K562 (cell line): ENCODE measurements around the gene KAZN. TPM values are rescaled to one million over a fixed set of nuclear protein-coding genes. Genes with fewer than 3 reads are reported as not detected.

Experiments used
- ATAC-seq: fragments of 200-7000 bp; cut with Tn5 transposase; 3 replicates; pipeline ENCODE4 v1.9.1; 2020; ENCODE audit warnings: moderate library complexity
- BruUV-seq: library from RNA; stranded (reverse); fragments of 400-500 nt; replicated peaks from 2 replicates; lab custom pipeline; 2021; lab: Mats Ljungman, UMichigan
- CTCF ChIA-PET: fragments of 300-600 bp; formaldehyde crosslinking; extraction: SDS; loops from one replicate; lab custom pipeline; 2021; ENCODE audit warnings: low intra/inter-chr PET ratio; lab: Yijun Ruan, JAX
- POLR2A ChIA-PET: fragments of 300-600, 350-650 bp; sonication (Branson Sonifier 250); formaldehyde crosslinking; extraction: SDS; loops from one replicate; lab custom pipeline; 2021; ENCODE audit warnings: antibody characterized with exemption, inconsistent platforms; lab: Yijun Ruan, JAX
- DNase-seq, 4 experiments: peaks; one replicate each; pipeline versions ENCODE4 v3.0.0 to v3.0.0-alpha.2; 2011 to 2018; ENCODE audit warnings: low spot score in 3 of 4, mixed read lengths in 3 of 4; ENCODE audit errors: extremely low read depth in 1 of 4
- FAIRE-seq: peaks from 2 replicates; lab custom pipeline; 2011; peaks lifted over from hg19 to GRCh38; lab: Jason Lieb, UNC
- H2AFZ ChIP-seq: 2 replicates; pipeline ENCODE4 v1.6.0; 2011; ENCODE audit warnings: low read depth, low read length, control low read depth, inconsistent platforms
- H3K27ac ChIP-seq: fragments of 200-600 bp; 3 replicates; pipeline ENCODE4 v1.8.0; 2011; ENCODE audit warnings: low read depth, mild to moderate bottlenecking, control low read depth, inconsistent platforms, low read length, moderate library complexity, mixed read lengths; ENCODE audit errors: extremely low read depth
- H3K27me3 ChIP-seq, 2 experiments: fragments of 300-600 bp in 1 of 2; 2 replicates in 1 of 2; 3 replicates in 1 of 2; pipeline versions ENCODE4 v1.6.0 to v1.8.0; 2011; ENCODE audit warnings: inconsistent platforms in 2 of 2, low read length in 2 of 2, mild to moderate bottlenecking in 1 of 2, mixed read lengths in 1 of 2, moderate library complexity in 1 of 2; ENCODE audit not compliant: control insufficient read depth in 2 of 2, insufficient read depth in 2 of 2
- H3K36me3 ChIP-seq: fragments of 300-600 bp; 3 replicates; pipeline ENCODE4 v1.8.0; 2011; ENCODE audit warnings: mild to moderate bottlenecking, low read length, inconsistent platforms; ENCODE audit not compliant: control insufficient read depth, insufficient read depth
- H3K4me1 ChIP-seq, 2 experiments: fragments of 200-600 bp in 1 of 2; replicated peaks in 1 of 2; 2 replicates in 1 of 2; 3 replicates in 1 of 2; pipeline versions ENCODE4 v1.5.1 to v1.8.0; 2011; ENCODE audit warnings: inconsistent platforms in 2 of 2, low read length in 2 of 2, mild to moderate bottlenecking in 1 of 2, mixed read lengths in 1 of 2, moderate library complexity in 1 of 2; ENCODE audit not compliant: control insufficient read depth in 2 of 2, insufficient read depth in 2 of 2
- H3K4me2 ChIP-seq: 2 replicates; pipeline ENCODE4 v1.6.1; 2011; ENCODE audit warnings: low read length, control low read depth, inconsistent platforms, mixed read lengths; ENCODE audit not compliant: insufficient read depth
- H3K4me3 ChIP-seq: fragments of 200-600 bp; sonication (generic), shearing (Covaris generic); 2 replicates; pipeline ENCODE4 v1.5.1; 2016; ENCODE audit warnings: control low read depth, inconsistent platforms
- H3K79me2 ChIP-seq: fragments of 200-600 bp; 3 replicates; pipeline ENCODE4 v1.8.0; 2011; ENCODE audit warnings: low read length, inconsistent platforms; ENCODE audit not compliant: control insufficient read depth, insufficient read depth
- H3K9ac ChIP-seq, 2 experiments: 2 replicates each; pipeline versions ENCODE4 v1.6.0 to v1.6.1; 2011; ENCODE audit warnings: low read depth in 2 of 2, low read length in 2 of 2, control low read depth in 1 of 2, inconsistent platforms in 1 of 2, mild to moderate bottlenecking in 1 of 2, mixed read lengths in 1 of 2; ENCODE audit not compliant: insufficient read depth in 1 of 2
- H3K9me1 ChIP-seq: one replicate; pipeline ENCODE4 v1.6.0; 2011; ENCODE audit warnings: inconsistent platforms, mild to moderate bottlenecking, low read length, moderate library complexity; ENCODE audit not compliant: control insufficient read depth, insufficient read depth
- H3K9me3 ChIP-seq: replicated peaks from 2 replicates; pipeline ENCODE4 v1.5.1; 2011; ENCODE audit warnings: low read depth, low read length, inconsistent platforms; ENCODE audit not compliant: control insufficient read depth, insufficient read depth
- H4K20me1 ChIP-seq: replicated peaks from 2 replicates; pipeline ENCODE4 v1.6.1; 2011; ENCODE audit warnings: low read length, inconsistent platforms, mixed read lengths; ENCODE audit not compliant: control insufficient read depth, insufficient read depth
- C11orf30 ChIP-seq: fragments of 450-650 bp; IDR thresholded peaks from 2 replicates; pipeline ENCODE4 v1.6.1; 2016; ENCODE audit warnings: low read depth, mild to moderate bottlenecking
- CHCHD3 ChIP-seq: fragments of 250-450 bp; sonication (Bioruptor Pico); IDR thresholded peaks from 2 replicates; pipeline ENCODE4 v2.1.2; 2022; ENCODE audit warnings: mild to moderate bottlenecking
- HBP1 ChIP-seq: fragments of 450-650 bp; formaldehyde crosslinking; IDR thresholded peaks from 2 replicates; pipeline ENCODE4 v1.4.0; 2022; ENCODE audit warnings: missing genetic modification characterization
- HNRNPL ChIP-seq: fragments of 200-400 bp; formaldehyde crosslinking; IDR thresholded peaks from 2 replicates; pipeline ENCODE4 v1.6.1; 2017; ENCODE audit warnings: low read depth, mild to moderate bottlenecking, low read length
- KDM2B ChIP-seq: fragments of 250-450 bp; sonication (Bioruptor Pico); IDR thresholded peaks from 2 replicates; pipeline ENCODE4 v1.8.0; 2021; ENCODE audit warnings: mild to moderate bottlenecking, moderate library complexity
- NCOA4 ChIP-seq: fragments of 450-650 bp; IDR thresholded peaks from 2 replicates; pipeline ENCODE4 v1.6.1; 2018; ENCODE audit warnings: mild to moderate bottlenecking; ENCODE audit not compliant: partially characterized antibody
- NFIC ChIP-seq: fragments of 450-650 bp; IDR thresholded peaks from 2 replicates; pipeline ENCODE4 v1.6.1; 2017; ENCODE audit warnings: mild to moderate bottlenecking, inconsistent platforms
- NFIX ChIP-seq: fragments of 250-450 bp; sonication (Bioruptor Pico); IDR thresholded peaks from 2 replicates; pipeline ENCODE4 v1.4.0; 2020; ENCODE audit warnings: low read depth, mild to moderate bottlenecking, moderate library complexity
- RBM34 ChIP-seq: fragments of 200-400 bp; formaldehyde crosslinking; IDR thresholded peaks from 2 replicates; pipeline ENCODE4 v1.6.1; 2018; ENCODE audit warnings: low read length, borderline replicate concordance; ENCODE audit not compliant: insufficient read depth
- SAP30 ChIP-seq: fragments of 200-600 bp; sonication (generic); IDR thresholded peaks from 2 replicates; pipeline ENCODE4 v1.6.1; 2012; ENCODE audit warnings: borderline replicate concordance, low read depth, mild to moderate bottlenecking, moderate library complexity, low read length, control low read depth, inconsistent platforms; ENCODE audit not compliant: insufficient read depth, poor library complexity, severe bottlenecking
- SMC3 ChIP-seq: conservative IDR thresholded peaks from 2 replicates; pipeline ENCODE4 v1.6.1; 2011; ENCODE audit warnings: low read depth, low read length, improper control_type of control experiment; ENCODE audit not compliant: insufficient read depth
- SRF ChIP-seq, 2 experiments: fragments of 250-450, 450-650 bp in 1 of 2; sonication (Bioruptor Pico) in 1 of 2; sonication (generic) in 1 of 2; formaldehyde crosslinking; IDR thresholded peaks; 2 replicates each; pipeline versions ENCODE4 v1.5.0 to v1.5.1; 2020 to 2022; ENCODE audit warnings: mild to moderate bottlenecking in 1 of 2, missing genetic modification reagents in 1 of 2
- ZFP30 ChIP-seq: fragments of 250-450 bp; sonication (Bioruptor Pico); IDR thresholded peaks from 2 replicates; pipeline ENCODE4 v1.8.0; 2022; ENCODE audit warnings: moderate library complexity, mild to moderate bottlenecking, inconsistent platforms, borderline replicate concordance
- WGBS: fragments of 100-300 bp; shearing (Covaris generic); methylation state at CpG from one replicate; pipeline ENCODE4 v1.1.6; 2016; ENCODE audit warnings: low coverage, mixed read lengths; ENCODE audit not compliant: insufficient coverage; ENCODE audit errors: missing lambda C conversion rate; 5-methylcytosine and 5-hydroxymethylcytosine counted together
- in situ Hi-C: fragments of 300-500 bp; cut with MboI; formaldehyde crosslinking; loops from 4 replicates; pipeline ENCODE4 v1.15.0; 2018; ENCODE audit warnings: inconsistent platforms, mixed read lengths
- intact Hi-C: fragments of 100-400 bp; cut with micrococcal nuclease; formaldehyde crosslinking; loops from 2 replicates; pipeline ENCODE4 v1.14.2; 2022
- polyA plus RNA-seq, 8 experiments: library from polyadenylated mRNA; depleted of rRNA in 4 of 8; stranded (reverse) in 5 of 8; unstranded in 3 of 8; fragments of >200 nt; fragmentation: Nextera tagmentation in 2 of 8; fragmentation: Illumina TruSeq in 1 of 8; extraction: Ambion mirVana in 2 of 8; extraction: Trizol in 1 of 8; gene quantifications; 2 replicates each; pipeline versions ENCODE4 v1.2.1 to v1.2.3, GENCODE V29; 2011 to 2014; ENCODE audit warnings: inconsistent platforms in 1 of 8, missing spikeins in 1 of 8
- total RNA-seq, 7 experiments: library from RNA; depleted of rRNA in 6 of 7; stranded (reverse); fragments of >200 nt in 6 of 7; fragmentation: Illumina TruSeq in 2 of 7; extraction: Trizol in 2 of 7; gene quantifications; 2 replicates each; pipeline versions ENCODE4 v1.2.1 to v1.2.3, GENCODE V29; 2011 to 2021; ENCODE audit warnings: low replicate concordance in 1 of 7

KAZN gene
- total and polyA plus RNA-seq, 9 of the 15 experiments (the other 6 are each of a cell fraction or from before 2014, with no cell fraction given), result 2.1 to 21.6 (median 5.4) TPM

GRCh38 chr1:15004396-15004795, 405.9 kb downstream of the KAZN start:
- no TSS peak for BruUV-seq
- intact Hi-C loops (no loop called here), in situ Hi-C loops (no loop called here)
- Histone ChIP-seq H3K9me3 (no peaks in the 10 kb centered on the region), H3K27me3 (no peaks in the 10 kb centered on the region), H3K4me2 (no peak overlapping the region), H2AFZ (no peak overlapping the region), H3K4me3 (no peak overlapping the region), H3K9me1 (no peaks in the 10 kb centered on the region), H3K27ac (no peak overlapping the region), H4K20me1 (no peaks in the 10 kb centered on the region), H3K4me1 (peaks cover 6 to 12% of the 10 kb centered on the region in 2 experiments; a peak in 2 of 5 replicates), H3K36me3 (no peaks in the 10 kb centered on the region), H3K79me2 (peaks cover 3% of the 10 kb centered on the region; the same call in 1 of the 3 replicates), H3K9ac (no peak overlapping the region)
- POLR2A ChIA-PET, result interaction anchor here (1.2 kb wide), 1 partner anchor 9 kb away, joined by 3 read pairs; no protein-coding TSS in a partner anchor
- DNase-seq (no peak), FAIRE-seq (no peak), ATAC-seq (no peak)
- TF ChIP-seq NFIC (peak; percentile 85), NFIX (CRISPR knock-in tag) (0 out of 2 replicates have a peak, but pooled peaks have one; percentile 27), KDM2B (CRISPR knock-in tag) (no peak)
- 75% methylated on average over 4 of the region's 4 CpGs for WGBS
- CTCF ChIA-PET, result no interaction called here

- in situ Hi-C loops, result no loop called here
- ChIA-PET CTCF (no interaction called here), POLR2A (no interaction called here)
- no peak for ATAC-seq
- no peaks in the 10 kb centered on the region for H3K9me1 ChIP-seq
- DNase-seq, result no peak
- H4K20me1 ChIP-seq, result no peaks in the 10 kb centered on the region
- no peaks in the 10 kb centered on the region for H3K27me3 ChIP-seq
- H3K79me2 ChIP-seq, result peaks cover 3% of the 10 kb centered on the region; the same call in 1 of the 3 replicates
- H2AFZ ChIP-seq, result no peak overlapping the region
- TF ChIP-seq SMC3 (no peak), HNRNPL (no peak), NCOA4 (no peak), SRF (CRISPR knock-in tag; IDR thresholded peaks at IDR 0.05) (no peak), SAP30 (no peak), CHCHD3 (no peak), HBP1 (CRISPR knock-in tag) (no peak), RBM34 (no peak), ZFP30 (CRISPR knock-in tag) (no peak), C11orf30 (no peak)
- H3K27ac ChIP-seq, result no peak overlapping the region
- H3K9ac ChIP-seq, result peak overlapping the region in 1 of 2 experiments; percentile 65; a peak in 1 of 4 replicates
- FAIRE-seq, result no peak
- 85% methylated on average over 7 of the region's 7 CpGs for WGBS
- no peaks in the 10 kb centered on the region for H3K9me3 ChIP-seq
- no TSS peak for BruUV-seq
- intact Hi-C loops, result no loop called here
- H3K4me3 ChIP-seq, result no peak overlapping the region
- no peak overlapping the region for H3K4me2 ChIP-seq
- H3K36me3 ChIP-seq, result no peaks in the 10 kb centered on the region
- H3K4me1 ChIP-seq, result peaks cover 6 to 11% of the 10 kb centered on the region in 2 experiments; a peak in 2 of 5 replicates
Observed at GRCh38 chr1:15005116-15005515, 406.6 kb downstream of the KAZN start.
